Measurements from ENCODE around the gene KANTR. TPM values are rescaled to one million over a fixed set of nuclear protein-coding genes. Genes with fewer than 3 reads are reported as not detected.

The KANTR gene
- total RNA-seq, 4 donors from 2014 or later, result 15.5 to 41.5 (median 21.8) TPM

DNA sequence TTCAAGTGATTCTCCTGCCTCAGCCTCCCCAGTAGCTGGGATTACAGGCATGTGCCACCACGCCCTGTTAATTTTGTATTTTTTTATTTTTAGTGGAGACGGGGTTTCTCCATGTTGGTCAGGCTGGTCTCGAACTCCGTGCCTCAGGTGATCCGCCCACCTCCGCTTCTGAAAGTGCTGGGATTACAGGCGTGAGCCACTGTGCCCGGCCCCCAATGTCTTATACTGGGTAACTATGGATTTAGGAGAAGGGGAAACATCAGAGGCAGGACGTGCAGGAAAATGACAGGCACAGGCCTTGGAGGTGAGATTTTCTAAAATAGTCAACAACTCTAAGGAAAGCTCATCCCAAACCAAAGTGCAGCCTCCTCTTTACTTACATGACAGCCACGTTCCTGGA is 22.9 kb upstream of the KANTR start:
- no peaks in the 10 kb centered on the region for H3K36me3 ChIP-seq
- H3K27me3 ChIP-seq, result no peaks in the 10 kb centered on the region
- no peak for TF ChIP-seq POLR2A (IDR thresholded peaks at IDR 0.05)
- TF ChIP-seq, protein P1, sequence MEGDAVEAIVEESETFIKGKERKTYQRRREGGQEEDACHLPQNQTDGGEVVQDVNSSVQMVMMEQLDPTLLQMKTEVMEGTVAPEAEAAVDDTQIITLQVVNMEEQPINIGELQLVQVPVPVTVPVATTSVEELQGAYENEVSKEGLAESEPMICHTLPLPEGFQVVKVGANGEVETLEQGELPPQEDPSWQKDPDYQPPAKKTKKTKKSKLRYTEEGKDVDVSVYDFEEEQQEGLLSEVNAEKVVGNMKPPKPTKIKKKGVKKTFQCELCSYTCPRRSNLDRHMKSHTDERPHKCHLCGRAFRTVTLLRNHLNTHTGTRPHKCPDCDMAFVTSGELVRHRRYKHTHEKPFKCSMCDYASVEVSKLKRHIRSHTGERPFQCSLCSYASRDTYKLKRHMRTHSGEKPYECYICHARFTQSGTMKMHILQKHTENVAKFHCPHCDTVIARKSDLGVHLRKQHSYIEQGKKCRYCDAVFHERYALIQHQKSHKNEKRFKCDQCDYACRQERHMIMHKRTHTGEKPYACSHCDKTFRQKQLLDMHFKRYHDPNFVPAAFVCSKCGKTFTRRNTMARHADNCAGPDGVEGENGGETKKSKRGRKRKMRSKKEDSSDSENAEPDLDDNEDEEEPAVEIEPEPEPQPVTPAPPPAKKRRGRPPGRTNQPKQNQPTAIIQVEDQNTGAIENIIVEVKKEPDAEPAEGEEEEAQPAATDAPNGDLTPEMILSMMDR (IDR thresholded peaks at IDR 0.05), result no peak
- H3K4me3 ChIP-seq (replicated peaks in 1 of 3), result no peak overlapping the region
- intact Hi-C loops (cut with DNase I), result loop anchor here (2.0 to 10.0 kb wide), 2 partner anchors 22 to 154 kb away; partner anchors contain the start of gene KDM5C
- DNase-seq, result no peak
- H3K9me3 ChIP-seq, result no peaks in the 10 kb centered on the region
- peaks cover 0 to 7% of the 10 kb centered on the region in 2 donors for H3K4me1 ChIP-seq
- 86 to 89% methylated on average over 10 of the region's 10 CpGs for WGBS, 2 donors
- no peak overlapping the region for H3K27ac ChIP-seq

DNA sequence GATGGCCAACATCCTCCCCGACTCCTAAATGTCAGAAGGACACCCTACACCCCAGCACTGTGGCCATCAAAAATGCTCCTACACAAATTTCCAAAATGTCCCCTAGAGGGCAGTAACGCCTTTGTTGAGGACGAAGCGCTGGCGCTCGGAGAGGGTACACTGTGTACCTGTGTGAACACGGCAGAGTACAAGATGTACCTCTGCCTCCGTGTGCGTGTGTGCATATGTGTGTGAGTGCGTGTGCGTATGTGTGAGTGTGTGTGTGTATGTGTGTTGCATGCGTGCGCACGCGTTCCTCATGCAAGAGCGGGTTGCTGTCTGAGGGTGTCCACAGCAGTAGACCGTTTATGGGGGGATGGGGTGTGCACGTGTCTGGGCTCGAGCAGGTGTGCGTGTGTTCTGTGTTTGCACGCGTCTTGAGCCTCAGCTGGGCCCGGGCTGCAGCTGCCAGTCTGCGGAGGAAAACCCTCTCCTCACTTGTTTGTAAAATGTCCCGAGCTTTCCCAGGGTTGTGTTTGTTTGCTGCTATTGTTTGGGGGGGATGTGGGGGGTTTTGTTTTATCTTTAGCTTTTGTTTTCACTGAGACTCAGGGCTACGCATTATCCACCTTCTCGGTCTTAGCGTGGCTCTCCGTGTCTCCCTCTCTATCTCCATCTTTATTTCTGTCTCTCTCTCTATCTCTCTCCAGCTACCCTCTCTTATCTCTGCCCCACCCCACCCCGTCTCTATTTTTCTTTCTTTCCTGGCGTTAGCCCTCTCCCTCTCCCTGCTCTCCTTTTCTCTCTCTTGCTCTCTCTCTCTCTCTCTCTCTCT is 22.1 kb upstream of the KANTR start:
- DNase-seq, result peak; percentile 82 to 84
- intact Hi-C loops (cut with DNase I), result loop anchor here (2.0 to 10.0 kb wide), 2 partner anchors 21 to 153 kb away; partner anchors contain the start of gene KDM5C
- Histone ChIP-seq H3K27me3 (no peaks in the 10 kb centered on the region), H3K4me1 (peaks cover 0 to 7% of the 10 kb centered on the region in 2 donors), H3K27ac (peak overlapping the region; percentile 70 to 89 (median 80)), H3K4me3 (replicated peaks in 1 of 3) (no peak overlapping the region), H3K36me3 (no peaks in the 10 kb centered on the region), H3K9me3 (no peaks in the 10 kb centered on the region)
- no peak for TF ChIP-seq POLR2A (IDR thresholded peaks at IDR 0.05)
- TF ChIP-seq, protein P1 (IDR thresholded peaks at IDR 0.05), result peak; percentile 30 to 84 (median 52)
- WGBS, 2 donors, result 2 to 6% methylated on average over 8 of the region's 31 CpGs

DNA sequence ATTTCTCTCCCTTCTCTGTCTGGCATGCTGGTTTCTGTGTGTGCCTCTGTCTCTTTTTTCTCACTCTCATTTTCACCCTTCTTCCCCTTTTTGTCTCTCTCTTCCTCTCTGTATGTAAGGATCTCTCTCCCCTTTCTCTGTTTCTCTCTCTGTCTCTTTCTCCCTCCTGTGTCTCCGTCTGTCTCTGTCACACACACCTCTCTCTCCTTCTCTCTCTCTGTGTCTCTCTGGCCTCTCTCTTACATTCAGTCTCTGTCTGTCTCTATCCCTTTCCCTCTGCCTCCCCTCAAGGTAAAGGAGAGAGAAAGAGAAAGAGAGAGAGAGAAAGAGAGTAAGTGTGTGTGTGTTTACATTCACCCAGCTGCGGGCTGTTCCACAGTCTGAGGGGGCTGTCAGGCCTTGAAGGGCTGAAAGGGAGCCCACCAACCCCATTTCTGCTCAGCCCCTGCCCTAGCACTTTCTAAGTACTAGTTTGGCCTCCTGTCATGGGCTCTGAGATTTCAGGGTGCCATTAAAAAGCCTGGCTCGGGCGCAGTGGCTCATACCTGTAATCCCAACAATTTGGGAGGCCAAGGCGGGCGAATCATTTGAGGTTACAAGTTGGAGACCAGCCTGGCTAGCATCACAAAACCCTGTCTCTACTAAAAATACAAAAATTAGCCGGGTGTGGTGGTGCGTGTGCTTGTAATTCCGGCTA is 21.4 kb upstream of the KANTR start:
- Histone ChIP-seq H3K27me3 (no peaks in the 10 kb centered on the region), H3K36me3 (no peaks in the 10 kb centered on the region), H3K4me1 (peaks cover 0 to 7% of the 10 kb centered on the region in 2 donors), H3K4me3 (replicated peaks in 1 of 3) (no peak overlapping the region), H3K27ac (peak overlapping the region; percentile 70 to 89 (median 80)), H3K9me3 (no peaks in the 10 kb centered on the region)
- no peak for TF ChIP-seq POLR2A (IDR thresholded peaks at IDR 0.05)
- TF ChIP-seq, protein P1 (IDR thresholded peaks at IDR 0.05), result no peak
- DNase-seq, result peak in 1 of 2 donors; percentile 54
- intact Hi-C loops (cut with DNase I), result loop anchor here (10.0 kb wide), 1 partner anchor 152 kb away; the partner anchor contains the start of gene KDM5C
- WGBS, 2 donors, result 55 to 68% methylated on average over 9 of the region's 9 CpGs

DNA sequence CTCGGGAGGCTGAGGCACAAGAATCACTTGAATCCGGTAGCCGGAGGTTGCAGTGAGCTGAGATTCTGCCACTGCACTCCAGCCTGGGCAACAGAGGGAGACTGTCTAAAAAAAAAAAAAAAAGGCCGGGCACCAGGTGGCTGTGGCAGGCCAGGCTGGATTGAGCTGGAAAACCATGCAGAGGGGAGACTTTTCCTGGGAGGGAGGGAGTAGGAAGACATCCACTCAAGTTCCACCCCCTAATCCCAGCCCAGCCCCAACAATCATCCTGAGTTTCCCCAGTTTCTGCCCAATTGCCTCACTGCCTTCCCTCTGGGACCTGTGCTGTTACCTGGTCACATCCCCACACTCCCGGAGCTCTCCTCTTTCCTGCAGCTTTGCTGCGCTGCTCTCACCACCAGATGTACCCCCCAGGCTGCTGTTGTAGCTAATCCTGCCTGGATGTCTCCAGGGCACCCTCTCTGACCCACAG is 20.8 kb upstream of the KANTR start:
- no peak overlapping the region for H3K4me3 ChIP-seq (replicated peaks in 1 of 3)
- H3K36me3 ChIP-seq, result no peaks in the 10 kb centered on the region
- peaks cover 0 to 7% of the 10 kb centered on the region in 2 donors for H3K4me1 ChIP-seq
- H3K27ac ChIP-seq, result peak overlapping the region; percentile 70 to 89 (median 80)
- DNase-seq, result peak in 1 of 2 donors; percentile 53
- WGBS, 2 donors, result 51% methylated on average over 5 to 6 of the region's 6 CpGs
- H3K9me3 ChIP-seq, result no peaks in the 10 kb centered on the region
- intact Hi-C loops (cut with DNase I), result loop anchor here (10.0 kb wide), 1 partner anchor 152 kb away; the partner anchor contains the start of gene KDM5C
- H3K27me3 ChIP-seq, result no peaks in the 10 kb centered on the region
- peak in 1 of 2 donors; percentile 6 for TF ChIP-seq POLR2A (IDR thresholded peaks at IDR 0.05)
- TF ChIP-seq, protein P1 (IDR thresholded peaks at IDR 0.05), result no peak
